Measurements from ENCODE around the gene SLC22A7.

Gene SLC22A7

GRCh38 chr6:43297644-43298564 lies at the start of gene SLC22A7:
SLC22A7 (plus strand) TSS chr6:43298260; CDS start chr6:43298359, 99 bp downstream.
- Mint-ChIP-seq H3K27ac (no peak within 1 kb of the TSS), H3K27me3 (peaks cover 10 to 11% of the 10 kb centered on the region in 2 donors), H3K4me3 (no peak within 1 kb of the TSS), H3K9me3 (no peaks in the 10 kb centered on the region), H3K4me1 (peaks cover 4 to 7% of the 10 kb centered on the region in 2 donors), H3K36me3 (no peaks in the 10 kb centered on the region)
- DNase-seq (no peak), ATAC-seq (replicated peaks) (no peak)

DNA sequence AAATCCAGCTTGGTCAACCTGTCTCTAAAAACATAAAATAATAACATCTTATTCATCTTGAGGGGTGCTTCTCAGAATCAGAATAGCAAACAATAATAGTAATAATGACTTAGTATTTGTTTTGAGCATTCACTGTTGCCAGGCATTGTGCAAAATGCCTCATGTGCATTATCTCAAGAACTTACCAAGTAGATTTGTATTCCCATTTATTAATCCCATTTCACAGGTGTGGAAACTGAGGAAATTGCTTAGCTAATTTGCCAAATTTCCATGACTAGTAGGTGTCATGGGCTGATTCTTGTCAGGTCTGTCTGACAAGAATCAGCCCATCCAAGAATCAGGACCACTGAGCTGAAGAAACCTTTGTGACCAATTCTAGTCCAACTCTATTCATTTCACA lies 49.3 kb upstream of the SLC22A7 start:
- Mint-ChIP-seq H3K4me1 (peaks cover 19 to 31% of the 10 kb centered on the region in 2 donors), H3K36me3 (no peaks in the 10 kb centered on the region), H3K27ac (no peak overlapping the region), H3K27me3 (peaks cover 24 to 34% of the 10 kb centered on the region in 2 donors), H3K4me3 (no peak overlapping the region), H3K9me3 (no peaks in the 10 kb centered on the region)
- ATAC-seq (replicated peaks) (no peak), DNase-seq (no peak)

DNA sequence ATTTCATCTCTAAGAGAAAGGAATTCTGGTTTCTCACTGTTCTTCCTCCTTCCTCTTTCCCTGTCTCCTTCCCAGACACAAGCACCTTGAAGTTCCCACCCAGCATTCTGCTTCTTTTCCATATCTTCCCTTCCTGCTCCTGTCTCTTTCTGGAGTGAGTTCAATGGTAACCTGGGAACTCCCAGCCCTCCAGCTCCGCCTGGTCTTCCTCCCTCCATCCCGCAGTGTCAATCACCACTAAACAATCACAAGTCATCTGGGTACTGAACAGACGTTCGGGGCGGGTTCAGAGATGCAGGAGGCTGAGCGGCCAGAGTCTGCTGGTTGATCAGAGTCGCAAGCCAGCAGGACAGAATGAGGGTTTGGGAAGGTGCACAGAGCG lies 47.1 kb upstream of the SLC22A7 start:
- no peaks in the 10 kb centered on the region for H3K36me3 Mint-ChIP-seq
- ATAC-seq (replicated peaks) (peak; percentile 36 to 42), DNase-seq (no peak)
- H3K4me1 Mint-ChIP-seq: peaks cover 25 to 31% of the 10 kb centered on the region in 2 donors
- H3K27ac Mint-ChIP-seq: peak overlapping the region; percentile 69
- peaks cover 37 to 54% of the 10 kb centered on the region in 2 donors for H3K27me3 Mint-ChIP-seq
- no peaks in the 10 kb centered on the region for H3K9me3 Mint-ChIP-seq
- H3K4me3 Mint-ChIP-seq: peak overlapping the region; percentile 55 to 79

DNA sequence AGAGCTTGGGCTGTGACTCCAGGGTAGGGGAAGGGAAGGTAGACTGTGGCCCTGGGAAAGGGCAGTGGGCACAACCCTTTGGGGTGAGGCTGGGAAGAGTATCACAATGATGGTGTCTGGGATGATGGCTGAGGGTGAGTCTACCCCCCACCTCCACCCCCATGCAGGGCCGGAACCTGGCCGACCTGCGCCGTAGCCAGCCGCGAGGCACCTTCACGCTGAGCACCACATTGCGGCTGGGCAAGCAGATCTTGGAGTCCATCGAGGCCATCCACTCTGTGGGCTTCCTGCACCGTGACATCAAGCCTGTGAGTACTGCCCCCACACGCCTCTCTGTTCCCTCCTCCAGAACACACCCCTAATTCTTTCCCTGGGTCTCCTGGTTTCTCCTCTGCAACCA lies 44.7 kb upstream of the SLC22A7 start:
- Mint-ChIP-seq H3K36me3 (no peaks in the 10 kb centered on the region), H3K9me3 (no peaks in the 10 kb centered on the region), H3K27me3 (peaks cover 49 to 61% of the 10 kb centered on the region in 2 donors), H3K27ac (no peak overlapping the region), H3K4me1 (peaks cover 21 to 35% of the 10 kb centered on the region in 2 donors), H3K4me3 (no peak overlapping the region)
- ATAC-seq (replicated peaks) (no peak), DNase-seq (no peak)

DNA sequence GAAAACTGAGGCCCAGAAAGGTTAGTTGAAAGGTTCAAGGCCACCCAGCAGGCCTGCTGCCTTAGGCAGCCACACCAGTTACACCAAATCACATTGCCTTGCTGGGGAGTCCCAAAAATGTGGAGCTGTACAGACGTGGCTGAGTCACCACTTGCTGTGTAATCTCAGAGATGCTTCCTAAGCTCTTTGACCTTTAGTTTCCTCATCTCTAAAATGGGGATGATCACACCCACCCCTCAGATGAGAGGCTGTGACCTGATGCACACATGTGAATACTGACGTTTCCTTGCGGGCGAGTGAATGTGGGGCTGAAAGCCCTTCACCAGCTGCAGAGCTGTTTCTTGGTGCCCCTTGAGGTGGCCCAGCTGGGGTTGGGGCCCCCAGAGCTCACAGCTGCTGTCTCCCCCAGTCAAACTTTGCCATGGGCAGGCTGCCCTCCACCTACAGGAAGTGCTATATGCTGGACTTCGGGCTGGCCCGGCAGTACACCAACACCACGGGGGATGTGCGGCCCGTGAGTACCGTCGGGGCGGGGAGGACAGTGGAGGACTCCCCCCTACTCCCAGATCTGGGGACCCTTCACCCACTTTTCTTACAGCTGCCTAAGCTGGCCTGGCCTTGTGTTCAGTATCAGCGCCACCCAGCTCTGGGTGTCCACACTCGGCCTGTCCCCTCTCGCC lies 43.8 kb upstream of the SLC22A7 start:
- no peak overlapping the region for H3K27ac Mint-ChIP-seq
- H3K9me3 Mint-ChIP-seq: no peaks in the 10 kb centered on the region
- H3K36me3 Mint-ChIP-seq: no peaks in the 10 kb centered on the region
- ATAC-seq (replicated peaks): peak in 1 of 2 donors; percentile 33
- peaks cover 52 to 65% of the 10 kb centered on the region in 2 donors for H3K27me3 Mint-ChIP-seq
- DNase-seq: no peak
- H3K4me1 Mint-ChIP-seq: peaks cover 21 to 35% of the 10 kb centered on the region in 2 donors
- no peak overlapping the region for H3K4me3 Mint-ChIP-seq

GRCh38 chr6:43254846-43255245 lies 43.2 kb upstream of the SLC22A7 start:
- DNase-seq (no peak), ATAC-seq (replicated peaks) (no peak)
- H3K27me3 Mint-ChIP-seq: peaks cover 54 to 67% of the 10 kb centered on the region in 2 donors
- H3K9me3 Mint-ChIP-seq: no peaks in the 10 kb centered on the region
- no peaks in the 10 kb centered on the region for H3K36me3 Mint-ChIP-seq
- no peak overlapping the region for H3K27ac Mint-ChIP-seq
- H3K4me1 Mint-ChIP-seq: peaks cover 21 to 35% of the 10 kb centered on the region in 2 donors
- no peak overlapping the region for H3K4me3 Mint-ChIP-seq

DNA sequence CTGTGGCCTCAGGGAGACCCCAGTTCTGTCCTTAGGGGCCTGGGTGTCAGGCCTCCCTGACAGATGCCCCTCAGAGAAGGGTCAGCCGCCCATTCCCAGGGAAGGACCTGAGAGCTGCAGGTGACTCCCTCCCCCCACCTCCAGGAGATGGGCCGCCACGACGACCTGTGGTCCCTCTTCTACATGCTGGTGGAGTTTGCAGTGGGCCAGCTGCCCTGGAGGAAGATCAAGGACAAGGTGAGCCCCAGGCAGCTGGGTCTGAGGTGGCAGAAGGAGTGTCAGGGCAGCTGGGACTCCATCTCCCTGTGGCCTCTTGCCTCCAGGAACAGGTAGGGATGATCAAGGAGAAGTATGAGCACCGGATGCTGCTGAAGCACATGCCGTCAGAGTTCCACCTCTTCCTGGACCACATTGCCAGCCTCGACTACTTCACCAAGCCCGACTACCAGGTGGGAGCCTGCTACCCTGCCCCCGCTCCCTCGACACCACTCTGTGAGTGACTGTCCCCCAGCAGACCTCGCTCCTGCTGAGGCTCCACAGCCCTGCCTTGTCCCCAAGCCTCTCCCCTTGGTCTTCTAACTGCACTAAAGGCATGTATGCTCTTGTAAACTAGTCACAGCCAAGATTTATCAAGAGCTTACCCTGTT lies 42.5 kb upstream of the SLC22A7 start:
- Mint-ChIP-seq H3K27me3 (peaks cover 54 to 67% of the 10 kb centered on the region in 2 donors), H3K4me1 (peaks cover 21 to 33% of the 10 kb centered on the region in 2 donors)

DNA sequence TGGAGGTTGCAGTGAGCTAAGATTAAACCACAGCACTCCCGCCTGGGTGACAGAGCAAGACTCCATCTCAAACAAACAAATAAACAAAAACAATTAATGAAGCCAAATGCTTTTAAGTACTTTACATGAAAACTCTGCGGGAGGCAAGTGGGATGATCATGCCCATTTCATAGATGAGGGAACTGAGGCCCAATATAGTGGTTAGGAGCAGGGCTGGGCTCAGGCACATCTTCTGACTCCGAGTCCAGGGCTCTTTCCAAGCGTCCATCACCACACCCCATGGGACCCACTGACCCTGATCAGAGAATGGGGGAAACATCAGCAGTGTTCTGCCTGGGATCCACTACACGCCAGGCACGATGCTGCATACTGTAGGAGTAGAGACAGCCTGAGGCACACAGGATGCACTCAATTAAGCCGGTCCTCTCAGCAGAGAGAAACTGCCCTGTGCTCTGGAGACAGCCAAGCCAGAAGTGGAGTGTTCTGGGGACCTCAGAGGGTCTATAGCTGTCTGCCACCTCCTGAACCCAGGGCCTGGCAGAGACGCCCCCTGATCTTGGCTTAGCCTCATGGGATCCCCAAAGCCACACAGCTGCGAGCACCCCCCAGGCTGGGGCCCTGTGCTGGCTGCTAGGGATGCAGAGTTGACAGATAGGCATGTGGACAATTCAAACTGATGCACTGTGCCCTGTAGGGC lies 41.2 kb upstream of the SLC22A7 start:
- H3K36me3 Mint-ChIP-seq: no peaks in the 10 kb centered on the region
- H3K9me3 Mint-ChIP-seq: no peaks in the 10 kb centered on the region
- peaks cover 10 to 20% of the 10 kb centered on the region in 2 donors for H3K4me1 Mint-ChIP-seq
- H3K4me3 Mint-ChIP-seq: no peak overlapping the region
- peaks cover 43 to 56% of the 10 kb centered on the region in 2 donors for H3K27me3 Mint-ChIP-seq
- peak overlapping the region; percentile 33 for H3K27ac Mint-ChIP-seq
- no peak for DNase-seq
- peak in 1 of 2 donors; percentile 12 for ATAC-seq (replicated peaks)

More for the DNA sequence above, 42.5 kb upstream of the SLC22A7 start:
- no peak for ATAC-seq (replicated peaks)
- Mint-ChIP-seq H3K9me3 (no peaks in the 10 kb centered on the region), H3K36me3 (no peaks in the 10 kb centered on the region), H3K27ac (no peak overlapping the region), H3K4me3 (no peak overlapping the region)
- DNase-seq: no peak

DNA sequence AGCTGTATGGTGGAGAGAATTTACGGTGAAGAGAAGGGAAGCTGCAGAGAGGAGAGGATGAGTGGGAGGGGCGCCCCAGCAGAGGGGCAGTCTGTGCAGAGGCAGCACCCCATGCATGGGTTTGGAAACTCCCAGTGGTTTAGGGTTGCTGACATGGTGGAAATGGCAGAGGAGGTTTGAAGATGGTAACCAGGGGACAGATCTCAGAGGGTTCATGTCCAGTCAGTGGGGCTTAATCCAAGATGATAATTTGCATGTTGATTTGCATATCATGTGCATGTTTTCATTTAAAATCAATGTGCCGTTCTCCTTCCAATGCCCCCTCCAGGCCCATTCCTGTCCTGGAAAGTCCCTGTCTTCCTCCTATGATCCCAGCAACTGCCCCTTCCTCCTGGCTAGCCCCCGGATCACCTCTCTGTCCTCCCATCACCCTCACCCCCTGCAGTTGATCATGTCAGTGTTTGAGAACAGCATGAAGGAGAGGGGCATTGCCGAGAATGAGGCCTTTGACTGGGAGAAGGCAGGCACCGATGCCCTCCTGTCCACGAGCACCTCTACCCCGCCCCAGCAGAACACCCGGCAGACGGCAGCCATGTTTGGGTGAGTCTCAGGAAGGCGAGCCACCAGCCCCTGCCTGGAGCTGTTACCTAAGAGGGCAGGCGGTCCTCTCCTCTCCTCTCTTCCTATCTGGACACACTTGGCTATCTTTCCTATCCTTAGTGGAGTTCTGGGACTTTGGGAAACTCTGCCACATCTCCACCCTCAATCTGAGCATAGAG lies 40.5 kb upstream of the SLC22A7 start:
- Mint-ChIP-seq H3K27ac (peak overlapping the region; percentile 33), H3K4me1 (peaks cover 8 to 18% of the 10 kb centered on the region in 2 donors), H3K9me3 (no peaks in the 10 kb centered on the region), H3K4me3 (peak overlapping the region in 1 of 2 donors; percentile 21), H3K36me3 (no peaks in the 10 kb centered on the region), H3K27me3 (peaks cover 40 to 50% of the 10 kb centered on the region in 2 donors)
- DNase-seq (no peak), ATAC-seq (replicated peaks) (peak; percentile 76 to 79)

DNA sequence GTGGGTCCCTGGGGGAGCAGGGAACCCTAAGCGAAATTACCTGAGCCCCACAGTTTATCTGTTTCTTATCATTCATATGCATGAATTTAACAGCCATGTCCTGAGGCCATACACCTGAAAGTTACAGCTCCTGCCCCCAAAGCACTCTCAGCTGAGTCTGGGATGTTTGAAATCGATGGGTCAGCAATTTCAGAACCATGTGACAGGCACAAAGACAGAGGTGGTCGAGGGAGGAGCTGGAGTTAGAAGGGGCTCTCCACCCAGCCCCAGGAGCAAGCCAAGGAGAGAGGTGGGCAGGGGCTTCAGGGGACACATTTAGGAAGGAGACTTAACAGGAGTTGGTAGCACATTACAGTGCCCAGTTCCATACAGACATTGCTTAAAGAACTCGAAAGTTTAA lies 39.9 kb upstream of the SLC22A7 start:
- DNase-seq (no peak), ATAC-seq (replicated peaks) (no peak)
- H3K27me3 Mint-ChIP-seq: peaks cover 33 to 44% of the 10 kb centered on the region in 2 donors
- no peak overlapping the region for H3K4me3 Mint-ChIP-seq
- H3K4me1 Mint-ChIP-seq: peaks cover 8 to 19% of the 10 kb centered on the region in 2 donors
- no peaks in the 10 kb centered on the region for H3K36me3 Mint-ChIP-seq
- H3K27ac Mint-ChIP-seq: no peak overlapping the region
- no peaks in the 10 kb centered on the region for H3K9me3 Mint-ChIP-seq

DNA sequence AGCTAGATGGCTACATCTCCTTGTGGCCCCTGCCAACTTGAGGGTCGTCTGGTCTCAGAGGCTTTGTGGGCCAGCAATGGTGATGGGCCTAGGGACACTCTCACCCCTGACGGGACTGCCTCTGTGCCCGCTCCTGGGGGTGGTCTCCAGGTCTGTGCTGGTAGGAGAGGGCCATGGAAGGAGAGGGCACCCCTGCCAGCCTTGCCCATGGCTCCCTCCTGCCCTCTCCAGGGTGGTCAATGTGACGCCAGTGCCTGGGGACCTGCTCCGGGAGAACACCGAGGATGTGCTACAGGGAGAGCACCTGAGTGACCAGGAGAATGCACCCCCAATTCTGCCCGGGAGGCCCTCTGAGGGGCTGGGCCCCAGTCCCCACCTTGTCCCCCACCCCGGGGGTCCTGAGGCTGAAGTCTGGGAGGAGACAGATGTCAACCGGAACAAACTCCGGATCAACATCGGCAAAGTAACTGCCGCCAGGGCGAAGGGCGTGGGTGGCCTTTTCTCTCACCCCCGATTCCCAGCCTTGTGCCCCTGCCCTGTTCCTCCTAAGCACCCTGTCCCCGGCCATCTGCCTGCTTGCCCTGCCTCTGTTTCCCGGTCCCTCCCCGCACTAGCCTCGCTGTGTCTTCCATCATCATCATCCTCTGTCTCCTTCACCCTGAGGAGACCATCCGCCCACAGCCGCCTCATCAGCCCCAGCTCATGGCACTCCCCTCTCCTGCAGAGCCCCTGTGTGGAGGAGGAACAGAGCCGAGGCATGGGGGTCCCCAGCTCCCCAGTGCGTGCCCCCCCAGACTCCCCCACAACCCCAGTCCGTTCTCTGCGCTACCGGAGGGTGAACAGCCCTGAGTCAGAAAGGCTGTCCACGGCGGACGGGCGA lies 39.0 kb upstream of the SLC22A7 start:
- peaks cover 31 to 38% of the 10 kb centered on the region in 2 donors for H3K27me3 Mint-ChIP-seq
- ATAC-seq (replicated peaks): no peak
- H3K4me1 Mint-ChIP-seq: peaks cover 14 to 21% of the 10 kb centered on the region in 2 donors
- H3K36me3 Mint-ChIP-seq: no peaks in the 10 kb centered on the region
- DNase-seq: no peak
- H3K9me3 Mint-ChIP-seq: no peaks in the 10 kb centered on the region
- H3K4me3 Mint-ChIP-seq: no peak overlapping the region
- peak overlapping the region; percentile 20 for H3K27ac Mint-ChIP-seq

GRCh38 chr6:43260791-43261190 lies 37.3 kb upstream of the SLC22A7 start:
- H3K27me3 Mint-ChIP-seq: peaks cover 21 to 22% of the 10 kb centered on the region in 2 donors
- no peak overlapping the region for H3K4me3 Mint-ChIP-seq
- ATAC-seq (replicated peaks) (no peak), DNase-seq (no peak)
- no peak overlapping the region for H3K27ac Mint-ChIP-seq
- no peaks in the 10 kb centered on the region for H3K9me3 Mint-ChIP-seq
- no peaks in the 10 kb centered on the region for H3K36me3 Mint-ChIP-seq
- peaks cover 18% of the 10 kb centered on the region in 2 donors for H3K4me1 Mint-ChIP-seq
